ENCODE results near the gene PIGN. TPM values are rescaled to one million over a fixed set of nuclear protein-coding genes. Genes with fewer than 3 reads are reported as not detected.

The PIGN gene
- polyA plus RNA-seq, 1 experiment: 33.7 TPM

GRCh38 chr18:62072370-62072769 is 114.5 kb downstream of the PIGN start:
- Histone ChIP-seq H3K4me3 (ENCODE audit: low read depth, low read length) (no peak overlapping the region), H3K27ac (ENCODE audit: low read depth, low read length) (no peak overlapping the region), H3K27me3 (ENCODE audit: control insufficient read depth, insufficient read depth, low read length) (no peaks in the 10 kb centered on the region), H3K9me3 (ENCODE audit: control insufficient read depth, insufficient read depth, low read length) (no peaks in the 10 kb centered on the region)
- DNase-seq (ENCODE audit: low read depth, low spot score): no peak
- POLR2A ChIA-PET: interaction anchor here (0.6 kb wide), 1 partner anchor 98 kb away, joined by 3 read pairs; no protein-coding TSS in a partner anchor
- no peak for TF ChIP-seq CTCF (IDR thresholded peaks at IDR 0.05; ENCODE audit: low read depth, low read length)
- CTCF ChIA-PET: no interaction called here

GRCh38 chr18:62071071-62071470 is 115.8 kb downstream of the PIGN start:
- no peak for DNase-seq (ENCODE audit: low read depth, low spot score)
- CTCF ChIA-PET: no interaction called here
- POLR2A ChIA-PET: no interaction called here
- no peak overlapping the region for H3K27ac ChIP-seq (ENCODE audit: low read depth, low read length)
- H3K9me3 ChIP-seq (ENCODE audit: control insufficient read depth, insufficient read depth, low read length): no peaks in the 10 kb centered on the region
- H3K4me3 ChIP-seq (ENCODE audit: low read depth, low read length): no peak overlapping the region
- TF ChIP-seq CTCF (IDR thresholded peaks at IDR 0.05; ENCODE audit: low read depth, low read length): no peak
- H3K27me3 ChIP-seq (ENCODE audit: control insufficient read depth, insufficient read depth, low read length): no peaks in the 10 kb centered on the region

- Histone ChIP-seq H3K27ac (ENCODE audit: low read depth, low read length) (no peak overlapping the region), H3K4me3 (ENCODE audit: low read depth, low read length) (no peak overlapping the region), H3K9me3 (ENCODE audit: control insufficient read depth, insufficient read depth, low read length) (no peaks in the 10 kb centered on the region), H3K27me3 (ENCODE audit: control insufficient read depth, insufficient read depth, low read length) (no peaks in the 10 kb centered on the region)
- no peak for DNase-seq (ENCODE audit: low read depth, low spot score)
- no peak for TF ChIP-seq CTCF (IDR thresholded peaks at IDR 0.05; ENCODE audit: low read depth, low read length)
- POLR2A ChIA-PET: no interaction called here
- CTCF ChIA-PET: no interaction called here
These were observed 116.6 kb downstream of the PIGN start for GRCh38 chr18:62070302-62070701.

- Histone ChIP-seq H3K27ac (ENCODE audit: low read depth, low read length) (no peak overlapping the region), H3K4me3 (ENCODE audit: low read depth, low read length) (no peak overlapping the region), H3K9me3 (ENCODE audit: control insufficient read depth, insufficient read depth, low read length) (no peaks in the 10 kb centered on the region), H3K27me3 (ENCODE audit: control insufficient read depth, insufficient read depth, low read length) (no peaks in the 10 kb centered on the region)
- ChIA-PET CTCF (no interaction called here), POLR2A (no interaction called here)
- TF ChIP-seq CTCF (IDR thresholded peaks at IDR 0.05; ENCODE audit: low read depth, low read length): no peak
- DNase-seq (ENCODE audit: low read depth, low spot score): no peak
These were observed 117.3 kb downstream of the PIGN start for GRCh38 chr18:62069556-62069955.

GRCh38 chr18:62066102-62066818 is 120.6 kb downstream of the PIGN start:
- Histone ChIP-seq H3K27ac (ENCODE audit: low read depth, low read length) (no peak overlapping the region), H3K4me3 (ENCODE audit: low read depth, low read length) (no peak overlapping the region), H3K27me3 (ENCODE audit: control insufficient read depth, insufficient read depth, low read length) (no peaks in the 10 kb centered on the region), H3K9me3 (ENCODE audit: control insufficient read depth, insufficient read depth, low read length) (no peaks in the 10 kb centered on the region)
- no peak for TF ChIP-seq CTCF (IDR thresholded peaks at IDR 0.05; ENCODE audit: low read depth, low read length)
- POLR2A ChIA-PET: no interaction called here
- no peak for DNase-seq (ENCODE audit: low read depth, low spot score)
- CTCF ChIA-PET: interaction anchor here (0.5 kb wide), 1 partner anchor 14 kb away, joined by 3 read pairs; no protein-coding TSS in a partner anchor

Measured in AG04450 (cell line).